GM12878 (cell line): Measurements from ENCODE around the gene METTL1. TPM values are rescaled to one million over a fixed set of nuclear protein-coding genes. Genes with fewer than 3 reads are reported as not detected.

Experiments
- BMI1 ChIP-seq: fragments of 450-650 bp; IDR thresholded peaks from 2 replicates; pipeline ENCODE4 v1.6.1; 2016; ENCODE audit warnings: mild to moderate bottlenecking, moderate library complexity, borderline replicate concordance
- CEBPB ChIP-seq, 2 experiments: fragments of 150-350 bp in 1 of 2; IDR thresholded peaks; 2 replicates each; pipeline ENCODE4 v1.6.1; 2012 to 2014; ENCODE audit warnings: low read depth in 2 of 2, low read length in 2 of 2, borderline replicate concordance in 1 of 2, inconsistent platforms in 1 of 2
- KLF5 ChIP-seq: fragments of 450-650 bp; IDR thresholded peaks from 2 replicates; pipeline ENCODE4 v1.6.1; 2014; ENCODE audit warnings: mild to moderate bottlenecking; ENCODE audit not compliant: partially characterized antibody
- MTA3 ChIP-seq: IDR thresholded peaks from 2 replicates; pipeline ENCODE4 v1.6.1; 2012; ENCODE audit warnings: low read length, inconsistent platforms, borderline replicate concordance
- NFIC ChIP-seq: IDR thresholded peaks from 2 replicates; pipeline ENCODE4 v1.6.1; 2012; ENCODE audit warnings: low read depth, mild to moderate bottlenecking, inconsistent platforms, low read length, moderate library complexity
- PAX5 ChIP-seq: IDR thresholded peaks from 2 replicates; pipeline ENCODE4 v1.6.1; 2011; ENCODE audit warnings: low read depth, low read length, borderline replicate concordance
- RUNX3 ChIP-seq: IDR thresholded peaks from 2 replicates; pipeline ENCODE4 v1.6.1; 2012; ENCODE audit warnings: low read length, inconsistent platforms
- polyA plus RNA-seq, 11 experiments: library from polyadenylated mRNA; depleted of rRNA in 4 of 11; unstranded in 6 of 11; stranded (reverse) in 5 of 11; fragments of >200 nt; fragmentation: Nextera tagmentation in 4 of 11; fragmentation: Illumina TruSeq in 1 of 11; extraction: Ambion mirVana in 4 of 11; extraction: Trizol in 1 of 11; gene quantifications; 1 replicate in 1 of 11; 2 replicates in 10 of 11; pipeline versions ENCODE4 v1.2.1 to v1.2.3, GENCODE V29; 2011 to 2016; ENCODE audit warnings: inconsistent platforms in 2 of 11, missing spikeins in 2 of 11, low read depth in 1 of 11
- total RNA-seq, 4 experiments: library from RNA; depleted of rRNA in 3 of 4; stranded (reverse); fragments of >200 nt in 3 of 4; fragmentation: Illumina TruSeq in 1 of 4; extraction: Trizol in 1 of 4; gene quantifications; 2 replicates each; pipeline versions ENCODE4 v1.2.1 to v1.2.3, GENCODE V29; 2013 to 2021
- TF ChIP-seq, protein P1 (sequence below): fragments of 150-350 bp; IDR thresholded peaks from 2 replicates; pipeline ENCODE4 v1.6.1; 2016; ENCODE audit warnings: low read depth, low read length

Gene METTL1
- total and polyA plus RNA-seq, 10 of the 15 experiments (the other 5 are each of a cell fraction or from before 2014, with no cell fraction given), result 11.3 to 44.3 (median 30.6) TPM

DNA sequence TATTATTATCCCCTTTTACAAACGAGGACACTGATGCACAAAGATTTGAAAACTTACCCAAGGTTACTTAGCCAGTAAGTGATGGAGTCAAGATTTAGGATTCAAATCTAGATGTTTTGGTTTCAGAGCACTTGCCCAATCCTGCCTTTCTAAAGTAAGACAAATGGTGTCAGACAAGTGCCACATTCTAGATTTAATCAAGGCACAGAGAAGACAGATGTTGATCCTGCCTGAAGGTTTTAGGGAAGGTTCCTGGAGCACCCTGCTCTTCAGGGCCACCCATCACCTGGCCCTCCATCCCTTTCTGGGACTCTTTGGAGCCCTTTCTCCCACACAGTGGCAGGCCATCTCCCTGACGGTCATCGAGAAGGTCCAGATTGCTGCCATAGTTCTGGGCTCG, 14.1 kb downstream of the METTL1 start (continued):
- TF ChIP-seq RUNX3 (no peak), NFIC (no peak), BMI1 (no peak), MTA3 (no peak), CEBPB (IDR thresholded peaks at IDR 0.05; ENCODE audit: borderline replicate concordance in 1 of 2, low read depth in 2 of 2, low read length in 2 of 2) (no peak), KLF5 (no peak), PAX5 (no peak)
- TF ChIP-seq, protein P1, sequence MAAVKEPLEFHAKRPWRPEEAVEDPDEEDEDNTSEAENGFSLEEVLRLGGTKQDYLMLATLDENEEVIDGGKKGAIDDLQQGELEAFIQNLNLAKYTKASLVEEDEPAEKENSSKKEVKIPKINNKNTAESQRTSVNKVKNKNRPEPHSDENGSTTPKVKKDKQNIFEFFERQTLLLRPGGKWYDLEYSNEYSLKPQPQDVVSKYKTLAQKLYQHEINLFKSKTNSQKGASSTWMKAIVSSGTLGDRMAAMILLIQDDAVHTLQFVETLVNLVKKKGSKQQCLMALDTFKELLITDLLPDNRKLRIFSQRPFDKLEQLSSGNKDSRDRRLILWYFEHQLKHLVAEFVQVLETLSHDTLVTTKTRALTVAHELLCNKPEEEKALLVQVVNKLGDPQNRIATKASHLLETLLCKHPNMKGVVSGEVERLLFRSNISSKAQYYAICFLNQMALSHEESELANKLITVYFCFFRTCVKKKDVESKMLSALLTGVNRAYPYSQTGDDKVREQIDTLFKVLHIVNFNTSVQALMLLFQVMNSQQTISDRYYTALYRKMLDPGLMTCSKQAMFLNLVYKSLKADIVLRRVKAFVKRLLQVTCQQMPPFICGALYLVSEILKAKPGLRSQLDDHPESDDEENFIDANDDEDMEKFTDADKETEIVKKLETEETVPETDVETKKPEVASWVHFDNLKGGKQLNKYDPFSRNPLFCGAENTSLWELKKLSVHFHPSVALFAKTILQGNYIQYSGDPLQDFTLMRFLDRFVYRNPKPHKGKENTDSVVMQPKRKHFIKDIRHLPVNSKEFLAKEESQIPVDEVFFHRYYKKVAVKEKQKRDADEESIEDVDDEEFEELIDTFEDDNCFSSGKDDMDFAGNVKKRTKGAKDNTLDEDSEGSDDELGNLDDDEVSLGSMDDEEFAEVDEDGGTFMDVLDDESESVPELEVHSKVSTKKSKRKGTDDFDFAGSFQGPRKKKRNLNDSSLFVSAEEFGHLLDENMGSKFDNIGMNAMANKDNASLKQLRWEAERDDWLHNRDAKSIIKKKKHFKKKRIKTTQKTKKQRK, result no peak
